Coronary artery (tissue), 2 donors: ENCODE measurements around the gene MREG.

Experiments used
- DNase-seq: peaks from one replicate; pipeline ENCODE4 v3.0.0-alpha.2; 2017; ENCODE audit warnings: low spot score
- H3K27ac ChIP-seq, 2 donors: fragments of 200-600 bp; sonication (generic); one replicate each; pipeline ENCODE4 v1.5.1; 2016 to 2019
- H3K4me3 ChIP-seq: fragments of 200-600 bp; sonication (generic); 2 replicates; pipeline ENCODE4 v1.5.1; 2016; ENCODE audit warnings: mild to moderate bottlenecking, moderate library complexity
- CTCF ChIP-seq: fragments of 200-600 bp; sonication (generic); IDR thresholded peaks from one replicate; pipeline ENCODE4 v1.5.1; 2019; ENCODE audit warnings: antibody characterized with exemption

The MREG gene

GRCh38 chr2:215903203-215903602 lies 110.1 kb downstream of the MREG start:
- Histone ChIP-seq H3K27ac (no peak overlapping the region), H3K4me3 (no peak overlapping the region)
- DNase-seq, result no peak
- TF ChIP-seq CTCF, result no peak

GRCh38 chr2:215901796-215902195 lies 111.6 kb downstream of the MREG start:
- no peak for TF ChIP-seq CTCF
- Histone ChIP-seq H3K27ac (no peak overlapping the region), H3K4me3 (no peak overlapping the region)
- DNase-seq, result no peak

GRCh38 chr2:215900843-215901242 lies 112.5 kb downstream of the MREG start:
- no peak overlapping the region for H3K27ac ChIP-seq
- DNase-seq, result no peak
- TF ChIP-seq CTCF, result no peak
- H3K4me3 ChIP-seq, result no peak overlapping the region

- Histone ChIP-seq H3K27ac (no peak overlapping the region), H3K4me3 (no peak overlapping the region)
- no peak for DNase-seq
- no peak for TF ChIP-seq CTCF
Measured at GRCh38 chr2:215900203-215900611, 113.1 kb downstream of the MREG start.

GRCh38 chr2:215899141-215900074 lies 113.9 kb downstream of the MREG start:
- Histone ChIP-seq H3K4me3 (no peak overlapping the region), H3K27ac (no peak overlapping the region)
- no peak for TF ChIP-seq CTCF
- no peak for DNase-seq

- Histone ChIP-seq H3K27ac (no peak overlapping the region), H3K4me3 (no peak overlapping the region)
- TF ChIP-seq CTCF, result no peak
- DNase-seq, result no peak
Measured at GRCh38 chr2:215898363-215898762, 115.0 kb downstream of the MREG start.

GRCh38 chr2:215896921-215897320 lies 116.4 kb downstream of the MREG start:
- no peak overlapping the region for H3K27ac ChIP-seq
- no peak for DNase-seq
- H3K4me3 ChIP-seq, result no peak overlapping the region
- TF ChIP-seq CTCF, result no peak
